AG09319 (cell line): ENCODE measurements around the gene SBF2.

Experiments
- DNase-seq: peaks from one replicate; pipeline ENCODE4 v3.0.0-alpha.2; 2010; ENCODE audit warnings: low read depth; ENCODE audit errors: extremely low read depth
- TF ChIP-seq, protein P1 (sequence below): IDR thresholded peaks from 2 replicates; pipeline ENCODE4 v1.5.1; 2011; ENCODE audit warnings: low read depth, mild to moderate bottlenecking, inconsistent platforms, low read length, moderate library complexity

The SBF2 gene

DNA sequence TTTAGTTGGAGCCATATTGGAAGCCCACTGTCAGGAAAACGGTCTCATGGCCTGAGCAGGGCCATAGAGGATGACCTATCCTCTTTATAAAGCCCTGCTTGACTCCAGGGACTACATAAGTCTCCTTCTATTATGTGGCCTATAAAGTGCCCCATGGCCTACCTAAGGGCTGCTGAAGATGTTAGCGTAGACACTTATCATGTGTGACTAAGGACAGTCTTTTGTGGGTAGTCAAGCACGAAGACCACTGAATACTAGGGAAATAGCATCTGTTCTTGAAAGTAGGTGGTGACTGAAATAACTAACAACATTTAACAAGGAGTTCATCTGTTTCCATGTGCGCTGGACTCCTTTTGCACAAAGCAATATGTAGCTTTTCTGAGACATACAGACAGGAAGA is 513.1 kb downstream of the SBF2 start:
- TF ChIP-seq, protein P1, sequence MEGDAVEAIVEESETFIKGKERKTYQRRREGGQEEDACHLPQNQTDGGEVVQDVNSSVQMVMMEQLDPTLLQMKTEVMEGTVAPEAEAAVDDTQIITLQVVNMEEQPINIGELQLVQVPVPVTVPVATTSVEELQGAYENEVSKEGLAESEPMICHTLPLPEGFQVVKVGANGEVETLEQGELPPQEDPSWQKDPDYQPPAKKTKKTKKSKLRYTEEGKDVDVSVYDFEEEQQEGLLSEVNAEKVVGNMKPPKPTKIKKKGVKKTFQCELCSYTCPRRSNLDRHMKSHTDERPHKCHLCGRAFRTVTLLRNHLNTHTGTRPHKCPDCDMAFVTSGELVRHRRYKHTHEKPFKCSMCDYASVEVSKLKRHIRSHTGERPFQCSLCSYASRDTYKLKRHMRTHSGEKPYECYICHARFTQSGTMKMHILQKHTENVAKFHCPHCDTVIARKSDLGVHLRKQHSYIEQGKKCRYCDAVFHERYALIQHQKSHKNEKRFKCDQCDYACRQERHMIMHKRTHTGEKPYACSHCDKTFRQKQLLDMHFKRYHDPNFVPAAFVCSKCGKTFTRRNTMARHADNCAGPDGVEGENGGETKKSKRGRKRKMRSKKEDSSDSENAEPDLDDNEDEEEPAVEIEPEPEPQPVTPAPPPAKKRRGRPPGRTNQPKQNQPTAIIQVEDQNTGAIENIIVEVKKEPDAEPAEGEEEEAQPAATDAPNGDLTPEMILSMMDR, result no peak
- DNase-seq, result no peak

DNA sequence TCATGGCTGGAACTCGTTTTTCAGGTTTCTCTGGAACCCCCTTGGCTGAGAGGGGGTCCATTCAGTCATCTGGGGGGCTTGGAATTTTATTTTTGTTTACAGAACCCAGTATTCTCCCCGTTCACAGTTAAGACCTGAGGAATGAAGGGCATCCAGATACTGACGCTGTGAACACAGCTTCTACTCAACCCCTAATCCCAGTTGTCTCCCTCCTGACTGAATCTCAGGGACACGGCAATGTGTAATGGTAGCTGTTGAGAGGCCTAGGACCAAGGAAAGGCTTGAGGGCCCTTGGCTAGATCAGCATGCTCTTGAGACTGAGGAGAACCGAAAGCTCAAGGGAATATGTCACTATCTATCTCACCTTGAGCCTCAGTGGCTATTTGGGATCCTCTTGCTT is 516.5 kb downstream of the SBF2 start:
- DNase-seq, result no peak
- TF ChIP-seq, protein P1, result no peak

DNA sequence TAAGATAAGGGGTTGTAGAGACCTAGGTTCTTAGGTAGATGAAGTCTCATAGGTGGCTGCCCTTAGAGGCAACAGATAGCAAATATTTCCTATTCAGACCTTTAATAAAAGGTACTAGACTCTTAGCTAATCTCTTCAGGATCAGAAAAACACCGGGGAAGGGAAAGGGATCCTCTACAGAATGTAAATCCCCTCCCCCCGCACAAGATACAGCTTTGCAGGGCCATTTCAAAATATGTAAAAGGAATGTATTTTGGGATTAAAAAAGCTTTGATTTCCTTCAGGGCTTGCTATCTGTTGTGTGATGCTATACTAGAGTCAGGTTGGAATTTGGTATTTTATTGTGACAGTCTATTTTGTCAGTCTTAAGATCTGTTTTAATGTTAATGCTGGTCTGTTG is 517.0 kb downstream of the SBF2 start:
- DNase-seq, result no peak
- TF ChIP-seq, protein P1, result no peak

DNA sequence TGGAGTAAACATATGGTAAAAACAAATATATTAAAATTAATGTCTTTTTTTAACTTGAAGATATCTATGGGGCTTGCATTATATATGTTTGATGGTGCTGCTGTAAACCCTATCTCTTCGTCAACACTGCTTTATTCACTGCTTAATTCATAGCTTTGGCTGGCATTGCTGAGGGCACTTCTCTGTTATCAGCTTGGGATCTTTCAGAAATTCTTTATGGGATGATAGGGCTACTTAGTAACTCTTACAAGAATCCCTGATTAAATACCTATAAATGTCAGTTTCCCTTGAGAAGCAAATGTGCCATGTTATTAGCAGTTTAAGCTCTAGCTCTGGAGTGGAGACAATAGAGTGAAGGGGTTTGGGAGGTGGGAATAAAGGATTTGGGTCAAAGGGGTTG is 517.8 kb downstream of the SBF2 start:
- DNase-seq, result no peak
- TF ChIP-seq, protein P1, result no peak

DNA sequence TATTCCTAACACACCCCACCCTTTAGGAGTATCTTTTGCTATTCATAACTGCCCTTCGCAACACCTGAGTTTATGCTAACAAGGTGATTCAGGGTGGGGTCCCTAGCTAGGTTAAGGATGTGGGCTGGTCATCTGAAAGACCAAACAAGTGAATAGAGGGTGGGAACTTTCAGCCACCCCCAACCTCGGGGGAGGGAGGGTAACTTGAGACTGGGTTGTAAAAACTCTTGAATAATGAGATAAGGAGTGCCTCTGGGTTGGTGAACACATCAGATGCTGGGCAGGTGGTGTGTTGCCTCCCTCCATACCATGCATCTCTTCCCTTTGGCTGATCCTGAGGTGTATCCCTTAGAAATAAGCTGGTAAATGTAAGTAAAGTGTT is 518.6 kb downstream of the SBF2 start:
- DNase-seq, result no peak
- TF ChIP-seq, protein P1, result no peak

DNA sequence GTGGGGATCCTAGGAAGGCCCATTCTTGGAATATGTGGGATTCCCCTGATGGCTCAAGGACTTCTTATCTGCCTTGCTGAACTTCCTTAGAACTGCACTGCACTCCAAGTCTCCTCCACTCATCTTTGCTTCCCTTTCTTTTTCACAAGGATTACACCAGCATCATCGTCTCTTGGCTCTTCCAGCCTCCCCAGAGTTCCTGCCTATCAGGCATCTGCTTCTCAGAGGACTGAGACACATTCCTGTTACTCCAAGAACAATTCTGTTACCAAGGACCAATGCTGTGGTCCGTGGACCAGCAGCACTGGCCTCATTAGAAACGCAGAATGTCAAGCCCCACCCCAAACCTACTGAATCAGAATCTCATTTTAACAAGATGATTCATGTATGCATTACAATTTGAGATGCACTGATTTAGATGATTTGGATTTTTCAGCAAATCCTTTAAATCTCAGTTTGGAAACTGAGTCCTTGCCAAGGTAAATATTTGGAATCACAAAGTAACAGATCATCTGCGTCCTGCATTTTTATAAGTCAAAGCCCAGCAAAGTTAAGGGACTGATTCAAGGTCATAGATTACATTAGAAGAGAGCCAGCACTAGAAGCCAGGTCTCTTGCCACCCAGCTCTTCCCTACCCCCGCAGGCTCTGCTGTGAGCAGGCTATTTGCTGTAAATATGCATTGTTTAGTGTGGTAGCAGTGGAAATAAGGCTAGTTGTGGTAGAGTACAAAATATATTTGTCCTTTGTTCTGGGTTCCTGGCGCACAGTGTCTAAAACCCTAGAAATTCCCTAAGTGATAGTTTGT is 519.2 kb downstream of the SBF2 start:
- peak; percentile 92 for DNase-seq
- TF ChIP-seq, protein P1, result no peak

DNA sequence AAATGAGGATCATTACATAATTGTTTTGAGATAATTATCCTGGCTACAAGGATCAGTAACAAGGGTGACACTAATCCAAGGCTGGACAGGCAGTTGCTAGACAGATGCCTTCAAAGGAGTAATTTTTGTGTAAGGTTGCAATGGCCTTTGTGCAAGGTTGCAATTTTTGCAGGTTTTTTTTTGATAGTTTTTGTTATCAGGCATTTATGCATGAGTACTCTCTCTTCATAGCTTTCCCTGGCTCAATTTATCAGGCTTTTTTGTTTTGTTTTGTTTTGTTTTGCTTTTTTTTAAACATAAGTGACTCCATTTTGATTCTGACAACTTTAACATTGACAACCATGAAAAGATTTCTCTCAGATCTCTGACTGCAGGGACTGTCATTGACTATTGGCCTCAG is 519.9 kb downstream of the SBF2 start:
- no peak for DNase-seq
- TF ChIP-seq, protein P1, result no peak
